Common myeloid progenitor, CD34-positive (primary cell): ENCODE results near the gene RBM15.

Experiments used
- CTCF ChIA-PET: fragments of 350-600 bp; sonication (Branson Sonifier 250); formaldehyde crosslinking; loops from one replicate; lab custom pipeline; 2021; ENCODE audit warnings: antibody characterized with exemption; lab: Charles Lee
- POLR2A ChIA-PET: fragments of 350-600 bp; sonication (Branson Sonifier 250); formaldehyde crosslinking; loops from one replicate; lab custom pipeline; 2021; ENCODE audit warnings: antibody characterized with exemption; lab: Charles Lee
- DNase-seq, 3 donors: peaks; one replicate each; pipeline versions ENCODE4 v3.0.0 to v3.0.0-alpha.2; 2013
- H3K27ac ChIP-seq, 2 experiments: 1 replicate in 1 of 2; 2 replicates in 1 of 2; pipeline ENCODE4 v1.7.0; 2013; ENCODE audit warnings: inconsistent platforms in 2 of 2, low read length in 2 of 2, mild to moderate bottlenecking in 2 of 2, low read depth in 1 of 2, moderate library complexity in 1 of 2; ENCODE audit not compliant: severe bottlenecking in 2 of 2, insufficient read depth in 1 of 2, poor library complexity in 1 of 2
- H3K27me3 ChIP-seq, 5 experiments: replicated peaks in 2 of 5; 1 replicate in 3 of 5; 2 replicates in 2 of 5; pipeline versions ENCODE4 v1.6.1 to v1.7.0; 2013; ENCODE audit warnings: low read length in 4 of 5, mild to moderate bottlenecking in 2 of 5, moderate library complexity in 2 of 5, inconsistent platforms in 1 of 5; ENCODE audit not compliant: insufficient read depth in 5 of 5, control insufficient read depth in 4 of 5
- H3K36me3 ChIP-seq, 4 experiments: 1 replicate in 2 of 4; 2 replicates in 2 of 4; pipeline versions ENCODE4 v1.6.1 to v1.7.0; 2013; ENCODE audit warnings: low read length in 3 of 4, control low read depth in 1 of 4, mild to moderate bottlenecking in 1 of 4; ENCODE audit not compliant: control insufficient read depth in 4 of 4, insufficient read depth in 4 of 4
- H3K4me1 ChIP-seq, 4 experiments: 1 replicate in 3 of 4; 2 replicates in 1 of 4; pipeline versions ENCODE4 v1.6.1 to v1.7.1; 2013; ENCODE audit warnings: low read length in 3 of 4, mild to moderate bottlenecking in 3 of 4, control low read depth in 1 of 4, inconsistent platforms in 1 of 4, moderate library complexity in 1 of 4; ENCODE audit not compliant: control insufficient read depth in 4 of 4, insufficient read depth in 4 of 4; ENCODE audit errors: control extremely low read depth in 1 of 4
- H3K4me3 ChIP-seq, 7 experiments: 1 replicate in 4 of 7; 2 replicates in 3 of 7; pipeline versions ENCODE4 v1.5.1 to v1.7.0; 2013; ENCODE audit warnings: mild to moderate bottlenecking in 7 of 7, low read length in 6 of 7, moderate library complexity in 6 of 7, inconsistent platforms in 2 of 7, low read depth in 2 of 7, control low read depth in 1 of 7; ENCODE audit not compliant: insufficient read depth in 4 of 7, control insufficient read depth in 1 of 7; ENCODE audit errors: extremely low read depth in 1 of 7
- H3K9me3 ChIP-seq, 5 experiments: 1 replicate in 4 of 5; 2 replicates in 1 of 5; pipeline versions ENCODE4 v1.6.1 to v1.7.1; 2013; ENCODE audit warnings: low read length in 4 of 5, mild to moderate bottlenecking in 2 of 5, inconsistent platforms in 1 of 5, low read depth in 1 of 5, moderate library complexity in 1 of 5; ENCODE audit not compliant: control insufficient read depth in 4 of 5, insufficient read depth in 2 of 5; ENCODE audit errors: control extremely low read depth in 1 of 5
- WGBS: methylation state at CpG from one replicate; pipeline ENCODE4 v1.1.5; 2013; ENCODE audit not compliant: insufficient coverage; 5-methylcytosine and 5-hydroxymethylcytosine counted together

The RBM15 gene

DNA sequence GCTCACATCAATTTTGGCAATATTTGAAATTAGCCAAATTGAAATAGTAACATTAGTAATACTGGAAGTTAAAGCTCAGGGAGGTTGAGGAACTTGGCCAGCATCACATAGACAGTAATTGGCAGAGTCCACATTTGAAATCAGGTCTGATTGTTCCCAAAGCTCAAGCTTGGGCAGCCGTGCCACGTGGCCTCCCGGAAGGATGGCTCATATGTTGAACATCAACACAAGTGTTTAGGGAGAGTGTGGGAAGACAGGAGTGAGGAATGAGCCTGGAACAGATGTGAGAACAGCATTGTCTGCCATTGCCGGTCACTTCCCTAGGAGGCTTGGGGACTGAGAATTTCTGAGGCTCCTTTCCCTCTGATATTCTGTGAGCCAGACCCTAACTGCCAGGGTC lies 40.2 kb upstream of the RBM15 start:
- no peaks in the 10 kb centered on the region for H3K4me1 ChIP-seq
- no peak for DNase-seq
- no peaks in the 10 kb centered on the region for H3K9me3 ChIP-seq
- POLR2A ChIA-PET: no interaction called here
- H3K27ac ChIP-seq: no peak overlapping the region
- CTCF ChIA-PET: interaction anchor here (0.7 to 1.9 kb wide), 4 partner anchors 14 to 98 kb away, joined by 3 to 8 read pairs (median 4); no protein-coding TSS in a partner anchor
- 91% methylated on average over 4 of the region's 4 CpGs for WGBS
- H3K4me3 ChIP-seq: no peak overlapping the region
- H3K36me3 ChIP-seq: no peaks in the 10 kb centered on the region
- H3K27me3 ChIP-seq: peaks cover 0 to 6% (median 0%) of the 10 kb centered on the region in 5 experiments

DNA sequence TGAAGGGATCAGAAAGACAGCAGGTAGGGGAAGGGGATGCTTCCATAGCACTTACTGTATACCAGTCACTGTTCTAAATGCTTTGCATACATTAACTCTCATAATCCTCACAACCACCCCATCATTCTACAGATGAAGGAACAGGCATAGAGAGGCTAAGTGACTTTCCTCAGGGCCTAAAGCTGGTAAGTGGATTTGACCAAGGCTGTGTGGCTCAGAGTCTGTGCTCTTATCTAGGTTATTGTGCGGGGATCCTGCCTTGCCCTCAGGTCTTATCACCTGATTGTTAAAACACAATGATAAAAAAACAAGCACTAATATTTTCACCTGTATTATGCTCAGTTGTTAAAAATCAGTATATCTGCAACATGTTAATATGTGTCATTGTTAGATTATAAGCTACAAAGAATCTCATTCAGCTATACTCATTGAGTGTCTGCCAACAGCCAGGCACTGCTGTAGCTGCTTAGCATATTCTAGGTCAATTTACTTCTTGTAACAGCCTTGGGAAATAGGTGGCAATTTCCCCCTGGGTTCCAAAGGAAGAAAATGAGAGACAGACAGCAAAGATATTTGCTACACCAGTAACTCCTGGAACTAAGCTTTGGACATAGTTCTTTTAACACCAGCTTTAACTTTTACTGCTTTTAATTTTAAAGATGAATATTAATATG lies 38.6 kb upstream of the RBM15 start:
- Histone ChIP-seq H3K27ac (no peak overlapping the region), H3K36me3 (no peaks in the 10 kb centered on the region), H3K4me1 (no peaks in the 10 kb centered on the region), H3K4me3 (no peak overlapping the region), H3K27me3 (peaks cover 0 to 6% (median 0%) of the 10 kb centered on the region in 5 experiments), H3K9me3 (no peaks in the 10 kb centered on the region)
- ChIA-PET CTCF (interaction anchor here (0.7 to 2.0 kb wide), 5 partner anchors 10 to 70 kb away, joined by 3 to 10 read pairs (median 3); no protein-coding TSS in a partner anchor), POLR2A (no interaction called here)
- WGBS: no CpG with 5 or more reads among the region's 1 CpG
- DNase-seq: no peak

DNA sequence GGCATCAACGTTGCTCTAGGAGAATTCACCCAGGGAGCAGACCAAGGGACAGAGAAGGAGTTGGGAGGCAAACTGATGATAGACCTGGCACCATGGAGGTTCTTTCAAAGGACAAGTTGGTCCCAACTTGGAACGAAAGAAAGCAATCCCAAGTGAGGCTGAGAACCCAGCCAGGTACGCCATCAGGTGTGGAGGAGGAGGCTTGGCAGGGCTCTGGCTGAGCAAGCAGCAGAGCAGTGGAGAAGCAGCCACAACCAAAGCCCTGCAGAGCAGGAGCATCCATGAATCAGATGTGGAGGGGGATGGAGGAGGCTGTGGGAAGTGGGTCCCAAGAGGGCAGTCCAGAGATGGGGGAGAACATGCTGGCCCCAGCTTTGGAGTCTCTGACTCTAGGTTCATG lies 36.3 kb upstream of the RBM15 start:
- H3K4me1 ChIP-seq: no peaks in the 10 kb centered on the region
- H3K27ac ChIP-seq: no peak overlapping the region
- no peaks in the 10 kb centered on the region for H3K36me3 ChIP-seq
- H3K9me3 ChIP-seq: no peaks in the 10 kb centered on the region
- 90% methylated on average over 3 of the region's 3 CpGs for WGBS
- no peak overlapping the region for H3K4me3 ChIP-seq
- ChIA-PET CTCF (interaction anchor here (1.1 to 5.9 kb wide), 5 partner anchors 8 to 95 kb away, joined by 3 to 38 read pairs (median 5); no protein-coding TSS in a partner anchor), POLR2A (no interaction called here)
- no peak for DNase-seq
- peaks cover 0 to 3% (median 0%) of the 10 kb centered on the region in 5 experiments for H3K27me3 ChIP-seq

DNA sequence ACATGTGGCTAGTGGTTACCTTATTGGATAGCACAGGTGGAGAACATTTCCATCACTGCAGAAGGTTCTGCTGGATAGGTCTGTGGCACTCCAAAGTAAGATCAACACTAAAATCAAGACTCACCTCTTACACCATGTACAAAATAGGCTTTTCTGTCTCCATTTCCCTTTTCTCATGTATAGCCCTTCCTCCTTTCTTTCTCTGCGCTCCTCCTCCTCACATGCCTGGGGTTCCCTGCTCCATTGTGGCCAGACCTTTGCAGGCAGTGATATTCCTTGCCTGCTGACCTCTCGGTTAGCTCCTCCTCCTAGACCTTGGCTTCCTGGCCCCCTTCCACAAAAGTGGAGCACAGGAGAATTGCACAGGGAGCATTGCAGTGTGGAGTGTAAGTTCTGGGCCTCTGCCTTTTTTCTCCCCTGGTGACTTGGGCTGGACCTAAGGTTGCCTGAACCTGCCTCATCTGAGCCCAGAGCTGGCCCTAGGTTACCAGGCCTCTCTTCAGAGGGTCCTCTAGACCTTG lies 33.2 kb upstream of the RBM15 start:
- ChIA-PET POLR2A (no interaction called here), CTCF (interaction anchor here (0.9 to 5.9 kb wide), 6 partner anchors 13 to 108 kb away, joined by 3 to 38 read pairs (median 4); no protein-coding TSS in a partner anchor)
- Histone ChIP-seq H3K4me1 (no peaks in the 10 kb centered on the region), H3K9me3 (no peaks in the 10 kb centered on the region), H3K27me3 (peaks cover 0 to 2% (median 0%) of the 10 kb centered on the region in 5 experiments), H3K27ac (no peak overlapping the region), H3K4me3 (no peak overlapping the region), H3K36me3 (no peaks in the 10 kb centered on the region)
- DNase-seq: no peak
- WGBS: 42% methylated on average over 2 of the region's 2 CpGs

DNA sequence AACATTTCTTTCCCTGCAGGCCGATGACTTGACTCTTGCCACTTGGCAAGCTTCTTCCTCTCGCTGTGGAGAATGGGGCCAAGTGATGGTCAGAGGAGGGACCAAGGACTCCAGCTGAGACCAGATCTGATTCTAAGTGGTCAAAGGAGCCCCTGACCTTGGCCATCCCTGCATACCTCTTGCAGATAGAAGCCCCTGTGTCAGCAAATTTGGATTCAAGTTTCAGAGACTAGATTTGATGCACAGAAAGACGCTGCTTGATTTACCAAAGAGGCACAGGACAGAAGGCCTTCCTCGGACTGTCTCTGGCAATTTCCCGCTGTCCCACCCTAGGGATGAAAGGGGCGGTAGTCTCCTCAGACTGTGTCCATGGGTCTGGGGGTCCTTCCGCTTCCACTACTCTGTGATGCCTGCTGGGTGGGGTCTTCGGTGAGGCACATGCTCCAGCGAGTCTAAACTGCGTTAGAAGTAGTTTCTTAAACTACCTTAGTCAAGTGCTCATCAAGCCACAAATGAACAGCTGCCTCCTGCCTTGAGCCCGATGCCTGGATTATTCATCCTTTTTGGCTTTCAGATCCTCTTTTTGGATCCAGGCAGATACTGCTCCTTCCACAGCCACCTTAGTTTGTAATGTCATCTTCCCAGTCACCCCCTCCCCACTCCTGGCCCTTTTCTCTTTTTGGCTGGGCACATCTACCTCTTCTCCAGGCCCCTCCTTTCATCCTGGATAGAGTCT lies 31.8 kb upstream of the RBM15 start:
- Histone ChIP-seq H3K36me3 (no peaks in the 10 kb centered on the region), H3K9me3 (no peaks in the 10 kb centered on the region), H3K4me3 (no peak overlapping the region), H3K27me3 (peaks cover 0 to 2% (median 0%) of the 10 kb centered on the region in 5 experiments), H3K4me1 (peaks cover 0 to 1% (median 0%) of the 10 kb centered on the region in 4 experiments), H3K27ac (no peak overlapping the region)
- ChIA-PET CTCF (interaction anchor here (0.6 to 6.7 kb wide), 6 partner anchors 14 to 153 kb away, joined by 3 to 47 read pairs (median 5); partner anchors contain the start of gene RBM15), POLR2A (no interaction called here)
- DNase-seq: no peak
- WGBS: 85% methylated on average over 9 of the region's 11 CpGs

DNA sequence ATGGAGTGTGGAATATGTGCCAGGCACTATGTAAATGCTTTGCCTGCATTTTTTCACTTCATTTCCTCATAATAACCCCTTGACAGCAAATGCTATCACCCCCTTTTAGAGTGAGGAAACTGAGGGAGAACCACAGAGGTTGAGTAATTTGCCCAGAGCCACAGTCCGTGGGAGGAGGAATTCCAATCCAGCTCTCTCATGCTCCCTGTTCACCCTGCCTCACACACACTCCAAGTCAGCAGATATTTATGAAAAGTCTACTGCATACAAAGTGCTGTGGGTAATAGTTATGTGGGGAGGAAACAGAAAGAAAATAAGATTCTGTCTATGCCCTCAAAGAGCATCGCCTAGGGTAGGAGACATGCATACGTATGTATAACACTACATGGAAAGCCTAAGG lies 30.9 kb upstream of the RBM15 start:
- no peaks in the 10 kb centered on the region for H3K9me3 ChIP-seq
- H3K27ac ChIP-seq: no peak overlapping the region
- ChIA-PET CTCF (interaction anchor here (1.1 to 15.2 kb wide), 5 partner anchors 13 to 106 kb away, joined by 3 to 457 read pairs (median 38); partner anchors contain the start of genes KCNC4 and RBM15), POLR2A (no interaction called here)
- DNase-seq: no peak
- H3K4me1 ChIP-seq: peaks cover 0 to 3% (median 0%) of the 10 kb centered on the region in 4 experiments
- no peak overlapping the region for H3K4me3 ChIP-seq
- 100% methylated on average over 2 of the region's 3 CpGs for WGBS
- peaks cover 0 to 2% (median 0%) of the 10 kb centered on the region in 5 experiments for H3K27me3 ChIP-seq
- no peaks in the 10 kb centered on the region for H3K36me3 ChIP-seq
